GM12878 (cell line): Measurements from ENCODE around the gene NDUFB11. TPM values are rescaled to one million over a fixed set of nuclear protein-coding genes. Genes with fewer than 3 reads are reported as not detected.

Experiments
- ATAC-seq: fragments of 200-7000 bp; cut with Tn5 transposase; 3 replicates; pipeline ENCODE4 v1.9.1; 2020; ENCODE audit warnings: mild to moderate bottlenecking, moderate library complexity
- BruUV-seq: library from RNA; stranded (reverse); fragments of 400-500 nt; replicated peaks from 2 replicates; lab custom pipeline; 2021; lab: Mats Ljungman, UMichigan
- CTCF ChIA-PET: fragments of 300-600 bp; sonication (Branson Sonifier 250); formaldehyde crosslinking; extraction: SDS; loops from one replicate; lab custom pipeline; 2021; ENCODE audit warnings: inconsistent platforms; lab: Yijun Ruan, JAX
- POLR2A ChIA-PET: fragments of 350-600 bp; formaldehyde crosslinking; extraction: SDS; loops from one replicate; lab custom pipeline; 2021; ENCODE audit warnings: inconsistent platforms; lab: Charles Lee
- RAD21 ChIA-PET: fragments of 300-600 bp; sonication (Branson Sonifier 250); formaldehyde crosslinking; loops from one replicate; lab custom pipeline; 2023; ENCODE audit warnings: antibody characterized with exemption; ENCODE audit not compliant: unreplicated experiment; lab: Charles Lee
- SMC1A ChIA-PET: fragments of 300-600 bp; sonication (Branson Sonifier 250); formaldehyde crosslinking; loops from one replicate; lab custom pipeline; 2023; ENCODE audit not compliant: unreplicated experiment, uncharacterized antibody; lab: Charles Lee
- DNase-seq: peaks from one replicate; pipeline ENCODE4 v3.0.0-alpha.2; 2011; ENCODE audit warnings: low read depth, low spot score
- FAIRE-seq: peaks from 3 replicates; lab custom pipeline; 2011; peaks lifted over from hg19 to GRCh38; lab: Jason Lieb, UNC
- H2AFZ ChIP-seq: 2 replicates; pipeline ENCODE4 v1.6.0; 2011; ENCODE audit warnings: low read depth, low read length, control low read depth; ENCODE audit not compliant: control insufficient read depth
- H3K27ac ChIP-seq: 2 replicates; pipeline ENCODE4 v1.5.1; 2011; ENCODE audit warnings: control low read depth; ENCODE audit not compliant: control insufficient read depth, insufficient read depth
- H3K27me3 ChIP-seq, 2 experiments: replicated peaks in 1 of 2; 2 replicates each; pipeline versions ENCODE4 v1.6.0 to v1.6.1; 2011; ENCODE audit warnings: low read length in 1 of 2; ENCODE audit not compliant: control insufficient read depth in 2 of 2, insufficient read depth in 2 of 2
- H3K36me3 ChIP-seq, 2 experiments: 2 replicates each; pipeline ENCODE4 v1.5.1; 2011; ENCODE audit warnings: low read length in 1 of 2; ENCODE audit not compliant: control insufficient read depth in 2 of 2, insufficient read depth in 2 of 2
- H3K4me1 ChIP-seq: 2 replicates; pipeline ENCODE4 v1.6.1; 2011; ENCODE audit warnings: mild to moderate bottlenecking, low read length, moderate library complexity, mixed read lengths; ENCODE audit not compliant: control insufficient read depth, insufficient read depth
- H3K4me2 ChIP-seq: 2 replicates; pipeline ENCODE4 v1.6.0; 2011; ENCODE audit warnings: control low read depth; ENCODE audit not compliant: control insufficient read depth, insufficient read depth
- H3K4me3 ChIP-seq: fragments of 200-600 bp; sonication (generic); 2 replicates; pipeline ENCODE4 v1.5.1; 2016
- H3K79me2 ChIP-seq: 2 replicates; pipeline ENCODE4 v1.6.0; 2011; ENCODE audit warnings: low read length; ENCODE audit not compliant: control insufficient read depth, insufficient read depth
- H3K9ac ChIP-seq: 2 replicates; pipeline ENCODE4 v1.8.0; 2011; ENCODE audit warnings: low read length, control low read depth, mixed read lengths; ENCODE audit not compliant: control insufficient read depth, insufficient read depth
- H3K9me3 ChIP-seq: replicated peaks from 3 replicates; pipeline ENCODE4 v1.5.1; 2011; ENCODE audit warnings: mild to moderate bottlenecking, low read length; ENCODE audit not compliant: control insufficient read depth, insufficient read depth
- H4K20me1 ChIP-seq: 2 replicates; pipeline ENCODE4 v1.6.0; 2011; ENCODE audit not compliant: control insufficient read depth, insufficient read depth
- CHD4 ChIP-seq: fragments of 200-600 bp; sonication (generic); IDR thresholded peaks from 2 replicates; pipeline ENCODE4 v1.6.1; 2016; ENCODE audit warnings: mild to moderate bottlenecking
- ESRRA ChIP-seq: IDR thresholded peaks from 2 replicates; pipeline ENCODE4 v1.6.1; 2012; ENCODE audit warnings: mild to moderate bottlenecking, low read length, improper control_type of control experiment
- FOXK2 ChIP-seq: fragments of 450-650 bp; IDR thresholded peaks from 2 replicates; pipeline ENCODE4 v1.6.1; 2017; ENCODE audit warnings: mild to moderate bottlenecking, moderate library complexity
- JUNB ChIP-seq: IDR thresholded peaks from 2 replicates; pipeline ENCODE4 v1.6.1; 2016; ENCODE audit warnings: antibody characterized with exemption, mild to moderate bottlenecking
- LARP7 ChIP-seq: fragments of 450-650 bp; IDR thresholded peaks from 2 replicates; pipeline ENCODE4 v1.6.1; 2017; ENCODE audit warnings: mild to moderate bottlenecking
- NBN ChIP-seq: fragments of 450-650 bp; IDR thresholded peaks from 2 replicates; pipeline ENCODE4 v1.6.1; 2016
- NFIC ChIP-seq: IDR thresholded peaks from 2 replicates; pipeline ENCODE4 v1.6.1; 2012; ENCODE audit warnings: low read depth, mild to moderate bottlenecking, inconsistent platforms, low read length, moderate library complexity
- NFYB ChIP-seq: IDR thresholded peaks from 2 replicates; pipeline ENCODE4 v1.6.1; 2011; ENCODE audit warnings: low read depth, mild to moderate bottlenecking, low read length, improper control_type of control experiment, moderate library complexity; ENCODE audit not compliant: insufficient read depth
- PAX8 ChIP-seq: fragments of 450-650 bp; IDR thresholded peaks from 2 replicates; pipeline ENCODE4 v1.6.1; 2017; ENCODE audit warnings: mild to moderate bottlenecking, moderate library complexity
- PML ChIP-seq: IDR thresholded peaks from 2 replicates; pipeline ENCODE4 v1.6.1; 2012; ENCODE audit warnings: low read length, inconsistent platforms
- POLR2A ChIP-seq: IDR thresholded peaks from 2 replicates; pipeline ENCODE4 v1.6.1; 2011; ENCODE audit warnings: low read depth, mild to moderate bottlenecking, low read length
- SMAD5 ChIP-seq: IDR thresholded peaks from 2 replicates; pipeline ENCODE4 v1.6.1; 2016; ENCODE audit warnings: antibody characterized with exemption, low read depth
- SMC3 ChIP-seq: IDR thresholded peaks from 2 replicates; pipeline ENCODE4 v1.6.1; 2011; ENCODE audit warnings: low read length, improper control_type of control experiment, borderline replicate concordance
- SUZ12 ChIP-seq: fragments of 200-600 bp; sonication (generic); IDR thresholded peaks from one replicate; pipeline ENCODE4 v1.6.1; 2018; ENCODE audit warnings: antibody characterized with exemption, mild to moderate bottlenecking; ENCODE audit not compliant: unreplicated experiment
- ZNF207 ChIP-seq: fragments of 450-650 bp; IDR thresholded peaks from 2 replicates; pipeline ENCODE4 v1.6.1; 2014; ENCODE audit warnings: antibody characterized with exemption, mild to moderate bottlenecking, borderline replicate concordance
- ZZZ3 ChIP-seq: IDR thresholded peaks from 2 replicates; pipeline ENCODE4 v1.6.1; 2011; ENCODE audit warnings: low read depth; ENCODE audit not compliant: control insufficient read depth, insufficient read length
- WGBS: methylation state at CpG from one replicate; pipeline ENCODE4 v1.1.6; 2016; ENCODE audit warnings: low lambda C conversion rate; ENCODE audit not compliant: insufficient replicate concordance, insufficient coverage; ENCODE audit errors: missing lambda C conversion rate; 5-methylcytosine and 5-hydroxymethylcytosine counted together
- in situ Hi-C: fragments of 300-500 bp; cut with MboI; formaldehyde crosslinking; loops from 9 replicates; pipeline ENCODE4 v1.14.3; 2018; ENCODE audit warnings: mixed read lengths
- intact Hi-C: fragments of 100-400 bp; cut with micrococcal nuclease; formaldehyde crosslinking; loops from one replicate; pipeline ENCODE4 v1.14.2; 2022; ENCODE audit not compliant: unreplicated experiment
- polyA plus RNA-seq, 11 experiments: library from polyadenylated mRNA; depleted of rRNA in 4 of 11; unstranded in 6 of 11; stranded (reverse) in 5 of 11; fragments of >200 nt; fragmentation: Nextera tagmentation in 4 of 11; fragmentation: Illumina TruSeq in 1 of 11; extraction: Ambion mirVana in 4 of 11; extraction: Trizol in 1 of 11; gene quantifications; 1 replicate in 1 of 11; 2 replicates in 10 of 11; pipeline versions ENCODE4 v1.2.1 to v1.2.3, GENCODE V29; 2011 to 2016; ENCODE audit warnings: inconsistent platforms in 2 of 11, missing spikeins in 2 of 11, low read depth in 1 of 11
- total RNA-seq, 4 experiments: library from RNA; depleted of rRNA in 3 of 4; stranded (reverse); fragments of >200 nt in 3 of 4; fragmentation: Illumina TruSeq in 1 of 4; extraction: Trizol in 1 of 4; gene quantifications; 2 replicates each; pipeline versions ENCODE4 v1.2.1 to v1.2.3, GENCODE V29; 2013 to 2021
- TF ChIP-seq, protein P1 (sequence below): fragments of 450-650 bp; conservative IDR thresholded peaks from 2 replicates; pipeline ENCODE4 v1.6.1; 2017; ENCODE audit warnings: mild to moderate bottlenecking, moderate library complexity
- TF ChIP-seq, protein P2 (sequence below): IDR thresholded peaks from 2 replicates; pipeline ENCODE4 v1.6.1; 2011; ENCODE audit warnings: borderline replicate concordance, low read depth, mild to moderate bottlenecking, moderate library complexity, low read length; ENCODE audit not compliant: insufficient read depth, poor library complexity, severe bottlenecking
- TF ChIP-seq, protein P3 (sequence below): fragments of 450-650 bp; IDR thresholded peaks from 2 replicates; pipeline ENCODE4 v1.6.1; 2017; ENCODE audit warnings: mild to moderate bottlenecking

Gene NDUFB11
- total and polyA plus RNA-seq, 10 of the 15 experiments (the other 5 are each of a cell fraction or from before 2014, with no cell fraction given): 16.1 to 202 (median 83.3) TPM

- no peak for DNase-seq
- ChIA-PET CTCF (no interaction called here), POLR2A (no interaction called here), RAD21 (no interaction called here), SMC1A (no interaction called here)
- H4K20me1 ChIP-seq: no peaks in the 10 kb centered on the region
- H3K27me3 ChIP-seq: no peaks in the 10 kb centered on the region
- BruUV-seq: no TSS peak
- TF ChIP-seq SMAD5: no peak
- TF ChIP-seq NFYB: no peak
- no peak for TF ChIP-seq JUNB
- TF ChIP-seq, protein P1, sequence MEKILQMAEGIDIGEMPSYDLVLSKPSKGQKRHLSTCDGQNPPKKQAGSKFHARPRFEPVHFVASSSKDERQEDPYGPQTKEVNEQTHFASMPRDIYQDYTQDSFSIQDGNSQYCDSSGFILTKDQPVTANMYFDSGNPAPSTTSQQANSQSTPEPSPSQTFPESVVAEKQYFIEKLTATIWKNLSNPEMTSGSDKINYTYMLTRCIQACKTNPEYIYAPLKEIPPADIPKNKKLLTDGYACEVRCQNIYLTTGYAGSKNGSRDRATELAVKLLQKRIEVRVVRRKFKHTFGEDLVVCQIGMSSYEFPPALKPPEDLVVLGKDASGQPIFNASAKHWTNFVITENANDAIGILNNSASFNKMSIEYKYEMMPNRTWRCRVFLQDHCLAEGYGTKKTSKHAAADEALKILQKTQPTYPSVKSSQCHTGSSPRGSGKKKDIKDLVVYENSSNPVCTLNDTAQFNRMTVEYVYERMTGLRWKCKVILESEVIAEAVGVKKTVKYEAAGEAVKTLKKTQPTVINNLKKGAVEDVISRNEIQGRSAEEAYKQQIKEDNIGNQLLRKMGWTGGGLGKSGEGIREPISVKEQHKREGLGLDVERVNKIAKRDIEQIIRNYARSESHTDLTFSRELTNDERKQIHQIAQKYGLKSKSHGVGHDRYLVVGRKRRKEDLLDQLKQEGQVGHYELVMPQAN: no peak
- no peak for TF ChIP-seq SUZ12
- TF ChIP-seq ESRRA: no peak
- no peak for TF ChIP-seq FOXK2
- no peak for TF ChIP-seq CHD4
- no peak for TF ChIP-seq PAX8
- TF ChIP-seq POLR2A: no peak
- no peak for TF ChIP-seq NFIC
- TF ChIP-seq LARP7: no peak
- no peak for TF ChIP-seq ZZZ3
- TF ChIP-seq ZNF207: no peak
- TF ChIP-seq, protein P2, sequence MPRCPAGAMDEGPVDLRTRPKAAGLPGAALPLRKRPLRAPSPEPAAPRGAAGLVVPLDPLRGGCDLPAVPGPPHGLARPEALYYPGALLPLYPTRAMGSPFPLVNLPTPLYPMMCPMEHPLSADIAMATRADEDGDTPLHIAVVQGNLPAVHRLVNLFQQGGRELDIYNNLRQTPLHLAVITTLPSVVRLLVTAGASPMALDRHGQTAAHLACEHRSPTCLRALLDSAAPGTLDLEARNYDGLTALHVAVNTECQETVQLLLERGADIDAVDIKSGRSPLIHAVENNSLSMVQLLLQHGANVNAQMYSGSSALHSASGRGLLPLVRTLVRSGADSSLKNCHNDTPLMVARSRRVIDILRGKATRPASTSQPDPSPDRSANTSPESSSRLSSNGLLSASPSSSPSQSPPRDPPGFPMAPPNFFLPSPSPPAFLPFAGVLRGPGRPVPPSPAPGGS: no peak
- TF ChIP-seq PML: no peak
- TF ChIP-seq, protein P3, sequence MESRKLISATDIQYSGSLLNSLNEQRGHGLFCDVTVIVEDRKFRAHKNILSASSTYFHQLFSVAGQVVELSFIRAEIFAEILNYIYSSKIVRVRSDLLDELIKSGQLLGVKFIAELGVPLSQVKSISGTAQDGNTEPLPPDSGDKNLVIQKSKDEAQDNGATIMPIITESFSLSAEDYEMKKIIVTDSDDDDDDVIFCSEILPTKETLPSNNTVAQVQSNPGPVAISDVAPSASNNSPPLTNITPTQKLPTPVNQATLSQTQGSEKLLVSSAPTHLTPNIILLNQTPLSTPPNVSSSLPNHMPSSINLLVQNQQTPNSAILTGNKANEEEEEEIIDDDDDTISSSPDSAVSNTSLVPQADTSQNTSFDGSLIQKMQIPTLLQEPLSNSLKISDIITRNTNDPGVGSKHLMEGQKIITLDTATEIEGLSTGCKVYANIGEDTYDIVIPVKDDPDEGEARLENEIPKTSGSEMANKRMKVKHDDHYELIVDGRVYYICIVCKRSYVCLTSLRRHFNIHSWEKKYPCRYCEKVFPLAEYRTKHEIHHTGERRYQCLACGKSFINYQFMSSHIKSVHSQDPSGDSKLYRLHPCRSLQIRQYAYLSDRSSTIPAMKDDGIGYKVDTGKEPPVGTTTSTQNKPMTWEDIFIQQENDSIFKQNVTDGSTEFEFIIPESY: no peak
- no peak for TF ChIP-seq NBN
- no peak for TF ChIP-seq SMC3
- no peak overlapping the region for H2AFZ ChIP-seq
- H3K36me3 ChIP-seq: peaks cover 0 to 8% of the 10 kb centered on the region in 2 experiments; a peak in 2 of 4 replicates
- H3K9me3 ChIP-seq: no peaks in the 10 kb centered on the region; the same call in 2 of the 3 replicates
- no peak for ATAC-seq
- FAIRE-seq: no peak
- H3K4me1 ChIP-seq: no peaks in the 10 kb centered on the region
- in situ Hi-C loops: no loop called here
- intact Hi-C loops: no loop called here
- H3K27ac ChIP-seq: no peak overlapping the region
- peaks cover 2% of the 10 kb centered on the region for H3K79me2 ChIP-seq
- no peak overlapping the region for H3K9ac ChIP-seq
- no peak overlapping the region for H3K4me2 ChIP-seq
- no peak overlapping the region for H3K4me3 ChIP-seq
- whole genome bisulfite sequencing: 80% methylated on average over 5 of the region's 5 CpGs
Observed at GRCh38 chrX:47166126-47166525, 21.6 kb upstream of the NDUFB11 start.
